Ascending aorta (tissue), 2 donors: ENCODE results near the gene STIMATE. TPM values are rescaled to one million over a fixed set of nuclear protein-coding genes. Genes with fewer than 3 reads are reported as not detected.

Source experiments
- DNase-seq, 2 donors: peaks; one replicate each; pipeline ENCODE4 v3.0.0-alpha.2; 2019; ENCODE audit warnings: low spot score in 2 of 2
- H3K27ac ChIP-seq, 2 donors: fragments of 200-600 bp; sonication (generic); one replicate each; pipeline ENCODE4 v1.5.1; 2016 to 2017; ENCODE audit warnings: mild to moderate bottlenecking in 1 of 2
- H3K27me3 ChIP-seq: fragments of 200-600 bp; sonication (generic); one replicate; pipeline ENCODE4 v1.5.1; 2017
- H3K36me3 ChIP-seq, 2 donors: fragments of 200-600 bp; sonication (generic); one replicate each; pipeline ENCODE4 v1.5.1; 2016
- H3K4me1 ChIP-seq, 2 donors: fragments of 200-600 bp; sonication (generic); one replicate each; pipeline ENCODE4 v1.5.1; 2016 to 2017; ENCODE audit warnings: mild to moderate bottlenecking in 1 of 2
- H3K4me3 ChIP-seq, 2 donors: fragments of 200-600 bp; sonication (generic); one replicate each; pipeline ENCODE4 v1.5.1; 2016 to 2017; ENCODE audit warnings: mild to moderate bottlenecking in 1 of 2
- H3K9me3 ChIP-seq, 2 donors: fragments of 200-600 bp; sonication (generic); one replicate each; pipeline ENCODE4 v1.5.1; 2016
- intact Hi-C: fragments of 100-400 bp; cut with DNase I; formaldehyde crosslinking; loops from one replicate; pipeline ENCODE4 v1.15.1; 2023
- total RNA-seq: library from RNA; depleted of rRNA; stranded (reverse); fragments of >200 nt; gene quantifications from one replicate; pipeline ENCODE4 v1.1.0, GENCODE V29; 2016
- TF ChIP-seq, protein P1 (sequence below), 3 experiments: fragments of 200-600 bp in 2 of 3; fragments of 450-650 bp in 1 of 3; sonication (generic) in 2 of 3; IDR thresholded peaks; one replicate each; pipeline ENCODE4 v1.5.1; 2016 to 2019; ENCODE audit warnings: antibody characterized with exemption in 3 of 3, mild to moderate bottlenecking in 1 of 3, moderate library complexity in 1 of 3

The STIMATE gene
- total RNA-seq, 1 donor from 2014 or later, result 18.9 TPM

DNA sequence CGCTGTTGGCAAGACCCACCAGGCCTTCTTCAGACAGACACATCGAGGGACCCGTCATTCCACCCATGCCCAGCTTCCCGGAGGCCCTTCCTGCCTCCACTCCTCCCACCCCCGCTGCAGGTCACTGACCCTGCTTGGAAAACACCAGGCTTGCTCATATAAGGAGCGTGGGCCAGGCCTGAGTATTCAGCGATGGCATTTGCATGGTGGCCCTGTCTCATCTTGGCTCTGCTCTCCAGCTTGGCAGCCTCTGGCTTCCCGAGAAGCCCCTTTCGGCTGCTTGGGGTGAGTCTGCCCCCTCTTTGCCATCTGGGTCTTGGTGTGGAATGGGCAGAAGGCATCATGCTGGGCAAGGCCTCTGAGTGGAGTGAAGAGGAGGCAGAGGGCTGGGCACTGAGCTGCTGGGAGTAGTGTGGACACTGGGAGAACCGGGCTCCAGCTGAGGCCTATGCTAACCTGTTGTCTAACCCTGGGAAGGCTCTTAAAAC, 102.7 kb downstream of the STIMATE start, which contains the start of gene ITIH3:
TSS of gene ITIH3 (plus strand) at position 185 of the 488 bp plus-strand sequence. CDS start at position 193, 8 bp downstream.
- TF ChIP-seq, protein P1, sequence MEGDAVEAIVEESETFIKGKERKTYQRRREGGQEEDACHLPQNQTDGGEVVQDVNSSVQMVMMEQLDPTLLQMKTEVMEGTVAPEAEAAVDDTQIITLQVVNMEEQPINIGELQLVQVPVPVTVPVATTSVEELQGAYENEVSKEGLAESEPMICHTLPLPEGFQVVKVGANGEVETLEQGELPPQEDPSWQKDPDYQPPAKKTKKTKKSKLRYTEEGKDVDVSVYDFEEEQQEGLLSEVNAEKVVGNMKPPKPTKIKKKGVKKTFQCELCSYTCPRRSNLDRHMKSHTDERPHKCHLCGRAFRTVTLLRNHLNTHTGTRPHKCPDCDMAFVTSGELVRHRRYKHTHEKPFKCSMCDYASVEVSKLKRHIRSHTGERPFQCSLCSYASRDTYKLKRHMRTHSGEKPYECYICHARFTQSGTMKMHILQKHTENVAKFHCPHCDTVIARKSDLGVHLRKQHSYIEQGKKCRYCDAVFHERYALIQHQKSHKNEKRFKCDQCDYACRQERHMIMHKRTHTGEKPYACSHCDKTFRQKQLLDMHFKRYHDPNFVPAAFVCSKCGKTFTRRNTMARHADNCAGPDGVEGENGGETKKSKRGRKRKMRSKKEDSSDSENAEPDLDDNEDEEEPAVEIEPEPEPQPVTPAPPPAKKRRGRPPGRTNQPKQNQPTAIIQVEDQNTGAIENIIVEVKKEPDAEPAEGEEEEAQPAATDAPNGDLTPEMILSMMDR (IDR thresholded peaks at IDR 0.05), result no peak
- Histone ChIP-seq H3K4me3 (no peak within 1 kb of the TSS), H3K27ac (no peak within 1 kb of the TSS), H3K36me3 (no peaks in the 10 kb centered on the region), H3K4me1 (no peaks in the 10 kb centered on the region), H3K27me3 (no peaks in the 10 kb centered on the region), H3K9me3 (no peaks in the 10 kb centered on the region)
- intact Hi-C loops, result no loop called here
- DNase-seq, result no peak

DNA sequence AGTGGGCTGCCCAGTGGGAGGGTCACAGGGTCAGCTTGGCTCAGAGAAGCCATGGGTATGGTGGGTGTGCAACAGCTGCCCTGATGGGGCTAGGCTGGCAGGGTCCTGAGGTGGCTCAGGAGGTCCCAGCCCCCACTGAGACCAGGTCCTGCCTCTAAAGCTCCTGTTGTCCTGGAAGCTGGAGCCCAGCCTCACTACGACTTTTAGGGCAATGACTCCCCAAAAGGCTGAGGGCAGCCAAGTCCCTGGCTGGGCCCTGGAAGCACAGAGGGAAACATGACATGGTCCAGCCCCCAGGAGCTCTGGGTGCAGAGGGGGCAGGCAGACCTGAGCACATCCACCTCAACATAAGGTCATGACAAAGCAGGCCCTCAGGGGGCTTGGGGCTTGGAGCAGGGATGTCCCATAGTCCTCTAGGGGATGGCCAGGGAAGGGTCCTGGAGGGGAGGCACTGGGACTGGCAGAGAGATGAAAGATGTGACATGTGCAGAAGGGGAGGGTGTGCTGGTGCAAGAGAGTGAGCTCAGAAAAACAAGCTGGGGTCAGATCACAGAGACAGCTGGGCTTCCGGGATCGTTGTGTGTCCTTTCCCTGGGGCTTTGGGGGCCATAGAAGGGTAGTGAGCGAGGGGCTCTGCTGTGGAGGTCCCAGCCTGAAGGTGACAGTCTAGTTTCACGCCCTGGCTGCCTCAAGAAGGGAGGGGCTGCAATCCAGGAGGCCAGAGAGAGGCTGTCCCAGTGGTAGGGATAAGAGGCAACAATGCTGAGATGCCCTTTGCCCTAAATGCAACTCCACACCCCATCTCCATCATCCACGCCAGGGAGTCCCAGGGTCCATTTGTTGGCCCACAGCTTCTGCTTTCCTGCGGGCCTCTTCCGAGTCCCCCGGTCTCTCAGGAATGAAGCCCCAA, 103.4 kb downstream of the STIMATE start:
- Histone ChIP-seq H3K27me3 (no peaks in the 10 kb centered on the region), H3K4me1 (no peaks in the 10 kb centered on the region), H3K36me3 (no peaks in the 10 kb centered on the region), H3K27ac (no peak overlapping the region), H3K9me3 (no peaks in the 10 kb centered on the region), H3K4me3 (no peak overlapping the region)
- TF ChIP-seq, protein P1 (IDR thresholded peaks at IDR 0.05), result no peak
- intact Hi-C loops, result no loop called here
- no peak for DNase-seq

DNA sequence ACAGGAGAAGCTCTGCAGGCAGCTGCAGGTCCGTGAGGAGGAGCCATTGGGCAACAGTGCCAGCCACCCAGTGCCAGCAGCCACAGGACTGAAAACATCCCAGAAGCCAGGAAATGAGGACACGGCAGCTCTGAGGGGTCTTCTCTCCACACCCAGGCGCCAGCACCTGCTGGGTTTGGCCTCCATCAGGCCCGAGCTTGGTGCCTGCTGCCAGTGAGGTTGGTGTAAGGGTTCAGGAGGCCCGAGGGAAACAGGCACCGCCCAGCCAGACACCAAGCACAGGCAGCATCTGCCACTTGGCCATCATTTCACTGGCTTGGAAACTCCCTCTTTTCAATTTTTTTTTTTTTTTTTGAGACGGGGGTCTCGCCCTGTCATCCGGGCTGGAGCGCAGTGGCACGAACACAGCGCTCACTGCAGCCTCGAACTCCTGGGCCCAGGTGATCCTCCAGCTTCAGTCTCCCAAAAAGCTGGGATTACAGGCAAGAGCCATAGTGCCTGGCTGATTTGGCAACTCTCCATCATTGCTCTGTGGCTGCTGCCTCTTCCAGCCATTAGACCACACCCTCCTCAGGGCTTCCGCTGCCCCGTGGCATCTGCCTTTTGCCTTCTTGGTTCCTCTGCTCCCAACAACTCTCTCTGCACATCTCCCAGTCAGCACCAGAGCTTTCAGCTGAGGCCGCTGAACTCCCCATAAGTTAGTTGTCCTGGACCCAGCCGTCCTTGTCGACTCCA, 104.2 kb downstream of the STIMATE start:
- Histone ChIP-seq H3K36me3 (no peaks in the 10 kb centered on the region), H3K4me1 (no peaks in the 10 kb centered on the region), H3K27ac (no peak overlapping the region), H3K27me3 (no peaks in the 10 kb centered on the region), H3K4me3 (no peak overlapping the region), H3K9me3 (no peaks in the 10 kb centered on the region)
- TF ChIP-seq, protein P1 (IDR thresholded peaks at IDR 0.05), result no peak
- DNase-seq, result no peak
- intact Hi-C loops, result no loop called here

DNA sequence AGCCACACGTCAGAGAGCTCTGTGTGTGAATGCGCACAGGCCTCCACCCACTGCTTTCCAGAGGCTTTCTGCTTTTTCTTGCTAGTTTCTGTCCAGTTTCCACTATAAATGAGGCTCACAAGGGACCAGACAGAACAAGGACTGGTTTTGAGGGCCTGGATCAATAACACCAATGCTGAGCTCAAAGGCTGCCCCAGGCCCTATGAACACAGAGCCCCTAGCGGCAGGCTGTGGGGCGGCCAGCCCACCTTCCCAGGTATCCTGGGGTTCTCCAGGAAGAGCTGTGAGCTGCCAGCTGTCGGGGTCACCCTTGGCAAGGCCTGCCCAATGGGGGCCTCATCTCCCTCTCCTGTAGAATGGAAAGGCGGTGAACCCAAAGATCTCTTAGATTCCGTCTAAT, 104.9 kb downstream of the STIMATE start:
- no peak for DNase-seq
- H3K9me3 ChIP-seq, result no peaks in the 10 kb centered on the region
- intact Hi-C loops, result no loop called here

DNA sequence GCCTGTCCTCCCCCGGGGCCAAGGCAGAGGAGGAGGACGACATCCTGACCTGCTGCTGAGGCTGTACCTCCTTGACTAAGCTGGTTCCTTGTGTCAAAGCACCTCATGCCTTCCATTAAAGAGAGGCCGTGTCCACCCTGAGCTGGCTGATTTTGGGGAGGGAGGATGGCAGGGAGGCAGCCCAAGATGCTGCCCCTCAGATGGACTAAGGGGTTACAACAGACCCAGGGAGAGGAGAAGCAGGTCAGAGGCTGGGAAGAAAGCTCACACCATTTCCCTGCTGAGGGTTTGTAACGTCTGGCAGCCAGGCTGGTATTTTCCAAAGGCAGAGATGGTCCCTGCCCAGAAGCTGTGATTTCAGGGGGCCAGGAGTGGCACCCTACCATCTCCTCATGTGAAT, 105.4 kb downstream of the STIMATE start:
- H3K4me1 ChIP-seq, result no peaks in the 10 kb centered on the region
- H3K36me3 ChIP-seq, result no peaks in the 10 kb centered on the region
- DNase-seq, result no peak
- H3K9me3 ChIP-seq, result no peaks in the 10 kb centered on the region
- TF ChIP-seq, protein P1 (IDR thresholded peaks at IDR 0.05), result no peak
- H3K27me3 ChIP-seq, result no peaks in the 10 kb centered on the region
- no peak overlapping the region for H3K4me3 ChIP-seq
- H3K27ac ChIP-seq, result no peak overlapping the region
- intact Hi-C loops, result no loop called here

More for the DNA sequence above, 104.9 kb downstream of the STIMATE start:
- TF ChIP-seq, protein P1 (IDR thresholded peaks at IDR 0.05), result no peak
- Histone ChIP-seq H3K27ac (no peak overlapping the region), H3K4me1 (no peaks in the 10 kb centered on the region), H3K36me3 (no peaks in the 10 kb centered on the region), H3K4me3 (no peak overlapping the region), H3K27me3 (no peaks in the 10 kb centered on the region)
